Testis (tissue), 3 donors: ENCODE results near the gene SPARC. TPM values are rescaled to one million over a fixed set of nuclear protein-coding genes. Genes with fewer than 3 reads are reported as not detected.

Experiments
- DNase-seq: peaks from one replicate; pipeline ENCODE4 v3.0.0-alpha.2; 2019
- H3K27ac ChIP-seq, 2 donors: fragments of 200-600 bp; sonication (generic); one replicate each; pipeline ENCODE4 v1.5.1; 2019
- H3K27me3 ChIP-seq: fragments of 200-600 bp; sonication (generic); one replicate; pipeline ENCODE4 v1.5.1; 2019
- H3K36me3 ChIP-seq: fragments of 200-600 bp; sonication (generic); one replicate; pipeline ENCODE4 v1.5.1; 2017; ENCODE audit warnings: low read depth; ENCODE audit errors: missing control alignments
- H3K4me1 ChIP-seq: fragments of 200-600 bp; sonication (generic); one replicate; pipeline ENCODE4 v1.5.1; 2019
- H3K4me3 ChIP-seq, 2 donors: fragments of 200-600 bp; sonication (generic); one replicate each; pipeline ENCODE4 v1.5.1; 2017 to 2019
- H3K9me3 ChIP-seq: fragments of 200-600 bp; sonication (generic); one replicate; pipeline ENCODE4 v1.5.1; 2017
- POLR2A ChIP-seq: fragments of 450-650 bp; IDR thresholded peaks from one replicate; pipeline ENCODE4 v1.6.1; 2017; ENCODE audit warnings: antibody characterized with exemption, mild to moderate bottlenecking, moderate library complexity
- WGBS, 2 donors: methylation state at CpG; one replicate each; pipeline ENCODE4 v1.1.5; 2018; 5-methylcytosine and 5-hydroxymethylcytosine counted together
- intact Hi-C: fragments of 100-400 bp; cut with DNase I; formaldehyde crosslinking; loops from one replicate; pipeline ENCODE4 v1.15.1; 2023; ENCODE audit warnings: low total_unique reads
- polyA plus RNA-seq: library from polyadenylated mRNA; stranded (reverse); fragments of 350-450 nt; fragmentation: Illumina TruSeq; extraction: RNeasy Lipid Tissue Mini Kit (QIAGEN cat#74804); gene quantifications from one replicate; pipeline ENCODE4 v1.2.3, GENCODE V29; 2014; ENCODE audit warnings: low read depth, low replicate concordance; ENCODE audit not compliant: insufficient read depth
- total RNA-seq, 2 donors: library from RNA; depleted of rRNA; stranded (reverse); fragments of >200 nt; gene quantifications; one replicate each; pipeline ENCODE4 v1.2.3, GENCODE V29; 2016
- TF ChIP-seq, protein P1 (sequence below), 3 experiments: fragments of 450-650 bp in 2 of 3; fragments of 200-600 bp in 1 of 3; sonication (generic) in 1 of 3; IDR thresholded peaks; one replicate each; pipeline ENCODE4 v1.5.1; 2016 to 2019; ENCODE audit warnings: antibody characterized with exemption in 3 of 3, mild to moderate bottlenecking in 2 of 3, moderate library complexity in 1 of 3

Gene SPARC
- total and polyA plus RNA-seq, 3 donors from 2014 or later = 1,884 to 3,080 (median 2,585) TPM

GRCh38 chr5:151706906-151707305, 20.2 kb upstream of the SPARC start:
- DNase-seq = peak; percentile 0
- no peaks in the 10 kb centered on the region for H3K27me3 ChIP-seq
- TF ChIP-seq, protein P1, sequence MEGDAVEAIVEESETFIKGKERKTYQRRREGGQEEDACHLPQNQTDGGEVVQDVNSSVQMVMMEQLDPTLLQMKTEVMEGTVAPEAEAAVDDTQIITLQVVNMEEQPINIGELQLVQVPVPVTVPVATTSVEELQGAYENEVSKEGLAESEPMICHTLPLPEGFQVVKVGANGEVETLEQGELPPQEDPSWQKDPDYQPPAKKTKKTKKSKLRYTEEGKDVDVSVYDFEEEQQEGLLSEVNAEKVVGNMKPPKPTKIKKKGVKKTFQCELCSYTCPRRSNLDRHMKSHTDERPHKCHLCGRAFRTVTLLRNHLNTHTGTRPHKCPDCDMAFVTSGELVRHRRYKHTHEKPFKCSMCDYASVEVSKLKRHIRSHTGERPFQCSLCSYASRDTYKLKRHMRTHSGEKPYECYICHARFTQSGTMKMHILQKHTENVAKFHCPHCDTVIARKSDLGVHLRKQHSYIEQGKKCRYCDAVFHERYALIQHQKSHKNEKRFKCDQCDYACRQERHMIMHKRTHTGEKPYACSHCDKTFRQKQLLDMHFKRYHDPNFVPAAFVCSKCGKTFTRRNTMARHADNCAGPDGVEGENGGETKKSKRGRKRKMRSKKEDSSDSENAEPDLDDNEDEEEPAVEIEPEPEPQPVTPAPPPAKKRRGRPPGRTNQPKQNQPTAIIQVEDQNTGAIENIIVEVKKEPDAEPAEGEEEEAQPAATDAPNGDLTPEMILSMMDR (IDR thresholded peaks at IDR 0.05) = no peak
- no peak for TF ChIP-seq POLR2A
- no peak overlapping the region for H3K4me3 ChIP-seq
- intact Hi-C loops = no loop called here
- H3K36me3 ChIP-seq = no peaks in the 10 kb centered on the region
- H3K4me1 ChIP-seq = no peaks in the 10 kb centered on the region
- peak overlapping the region in 1 of 2 donors; percentile 44 for H3K27ac ChIP-seq
- no peaks in the 10 kb centered on the region for H3K9me3 ChIP-seq

- intact Hi-C loops = no loop called here
- 61 to 68% methylated on average over 1 of the region's 1 CpG for WGBS, 2 donors
- TF ChIP-seq, protein P1 (IDR thresholded peaks at IDR 0.05) = no peak
- TF ChIP-seq POLR2A = no peak
- no peak overlapping the region for H3K4me3 ChIP-seq
- no peak for DNase-seq
- H3K27ac ChIP-seq = no peak overlapping the region
- H3K9me3 ChIP-seq = no peaks in the 10 kb centered on the region
- H3K36me3 ChIP-seq = no peaks in the 10 kb centered on the region
- peaks cover 20% of the 10 kb centered on the region for H3K4me1 ChIP-seq
- no peaks in the 10 kb centered on the region for H3K27me3 ChIP-seq
Measured at GRCh38 chr5:151703780-151704179, 17.1 kb upstream of the SPARC start.

DNA sequence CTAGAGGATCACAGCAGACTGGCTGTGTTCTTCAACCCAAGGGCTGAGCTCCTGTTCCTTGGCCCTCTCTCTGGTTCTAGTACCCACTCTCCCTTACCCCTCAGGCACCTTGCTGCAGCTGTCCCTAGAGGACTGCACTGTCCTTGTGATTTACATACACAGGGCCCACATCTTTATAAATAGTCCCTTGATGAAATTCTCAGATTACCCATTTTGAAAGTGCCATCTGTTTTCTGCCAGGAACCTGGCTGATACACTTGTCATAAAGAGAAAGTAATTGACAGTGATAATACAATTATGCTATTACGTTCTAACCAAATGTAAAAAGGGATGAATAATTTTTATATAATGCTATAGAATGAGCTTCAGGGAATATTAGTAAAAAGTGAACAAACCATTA, 16.5 kb upstream of the SPARC start:
- 65 to 67% methylated on average over 1 of the region's 1 CpG for WGBS, 2 donors
- Histone ChIP-seq H3K27me3 (no peaks in the 10 kb centered on the region), H3K27ac (no peak overlapping the region), H3K36me3 (no peaks in the 10 kb centered on the region), H3K4me3 (no peak overlapping the region), H3K4me1 (peaks cover 25% of the 10 kb centered on the region), H3K9me3 (no peaks in the 10 kb centered on the region)
- TF ChIP-seq, protein P1 (IDR thresholded peaks at IDR 0.05) = no peak
- no peak for TF ChIP-seq POLR2A
- peak; percentile 1 for DNase-seq
- intact Hi-C loops = no loop called here

GRCh38 chr5:151700820-151701219, 14.1 kb upstream of the SPARC start:
- Histone ChIP-seq H3K36me3 (no peaks in the 10 kb centered on the region), H3K4me1 (peaks cover 49% of the 10 kb centered on the region), H3K27ac (peak overlapping the region; percentile 83 to 85), H3K4me3 (no peak overlapping the region), H3K9me3 (no peaks in the 10 kb centered on the region), H3K27me3 (no peaks in the 10 kb centered on the region)
- intact Hi-C loops = no loop called here
- TF ChIP-seq, protein P1 (IDR thresholded peaks at IDR 0.05) = no peak
- no peak for TF ChIP-seq POLR2A
- no peak for DNase-seq

- Histone ChIP-seq H3K27ac (peak overlapping the region; percentile 83 to 85), H3K36me3 (no peaks in the 10 kb centered on the region), H3K9me3 (no peaks in the 10 kb centered on the region), H3K4me3 (no peak overlapping the region), H3K4me1 (peaks cover 55% of the 10 kb centered on the region), H3K27me3 (no peaks in the 10 kb centered on the region)
- WGBS, 2 donors = 66 to 83% methylated on average over 2 of the region's 2 CpGs
- TF ChIP-seq, protein P1 (IDR thresholded peaks at IDR 0.05) = no peak
- TF ChIP-seq POLR2A = no peak
- intact Hi-C loops = no loop called here
- no peak for DNase-seq
Measured at GRCh38 chr5:151700296-151700695, 13.6 kb upstream of the SPARC start.
